Tibial artery (tissue), 4 donors: ENCODE data around the gene WIPF3.
A peak's percentile ranks its signal among the peaks of the same experiment; 100 is the strongest.

Source experiments
- DNase-seq, 2 donors: peaks; one replicate each; pipeline ENCODE4 v3.0.0-alpha.2; 2019
- H3K27ac ChIP-seq, 2 donors: fragments of 200-600 bp; sonication (generic) in 1 of 2; 1 replicate in 1 of 2; 2 replicates in 1 of 2; pipeline ENCODE4 v1.5.1; 2018 to 2019; ENCODE audit warnings: mild to moderate bottlenecking in 1 of 2
- H3K27me3 ChIP-seq, 2 donors: fragments of 200-600 bp; sonication (generic) in 1 of 2; one replicate each; pipeline versions ENCODE4 v1.5.1 to v1.6.0; 2016 to 2019
- H3K36me3 ChIP-seq, 3 donors: fragments of 200-600 bp; sonication (generic) in 2 of 3; one replicate each; pipeline ENCODE4 v1.5.1; 2016 to 2019; ENCODE audit warnings: mild to moderate bottlenecking in 2 of 3
- H3K4me1 ChIP-seq, 4 donors: fragments of 200-600 bp; sonication (generic) in 2 of 4; 1 replicate in 3 of 4; 2 replicates in 1 of 4; pipeline ENCODE4 v1.5.1; 2016 to 2019
- H3K4me3 ChIP-seq, 2 donors: fragments of 200-600 bp; sonication (generic) in 1 of 2; 1 replicate in 1 of 2; 2 replicates in 1 of 2; pipeline ENCODE4 v1.5.1; 2018 to 2019; ENCODE audit warnings: mild to moderate bottlenecking in 2 of 2
- H3K9me3 ChIP-seq, 3 donors: fragments of 200-600 bp; sonication (generic) in 1 of 3; one replicate each; pipeline ENCODE4 v1.5.1; 2016 to 2019
- intact Hi-C: fragments of 100-400 bp; cut with DNase I; formaldehyde crosslinking; loops from one replicate; pipeline ENCODE4 v1.15.0; 2023; ENCODE audit warnings: low total_unique reads
- TF ChIP-seq, protein P1 (sequence below), 2 experiments: fragments of 200-600 bp in 1 of 2; fragments of 450-650 bp in 1 of 2; IDR thresholded peaks; one replicate each; pipeline ENCODE4 v1.5.1; 2017 to 2019; ENCODE audit warnings: antibody characterized with exemption in 2 of 2, mild to moderate bottlenecking in 1 of 2, moderate library complexity in 1 of 2

WIPF3 gene

DNA sequence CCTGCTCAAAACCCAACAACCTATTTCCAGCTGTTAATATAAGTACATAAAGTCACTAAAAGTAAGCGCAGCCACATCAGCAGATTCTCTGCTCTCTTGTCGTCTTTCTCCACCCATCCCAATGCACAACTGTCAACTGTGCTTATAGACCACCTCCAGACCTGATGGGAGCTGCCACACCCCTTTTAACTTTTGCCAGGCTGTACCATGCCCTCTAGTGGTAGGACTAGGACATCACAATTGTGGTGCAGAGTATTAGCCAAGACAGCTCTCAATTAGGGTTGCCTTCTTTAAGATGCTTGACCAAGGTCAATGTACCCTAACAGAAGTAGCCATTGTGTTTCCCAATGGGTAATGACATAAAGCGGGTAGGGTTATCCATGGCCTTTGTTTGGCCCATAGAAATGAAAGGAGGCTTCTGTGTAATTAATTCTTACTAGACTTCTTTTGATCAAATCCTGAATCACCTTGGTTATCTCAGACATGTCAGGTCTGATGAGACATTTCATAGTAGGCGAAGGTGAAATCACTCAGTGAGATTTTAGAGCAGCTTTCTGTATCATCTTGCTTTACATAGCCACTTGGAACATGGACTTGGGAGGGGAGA is 115.2 kb downstream of the WIPF3 start:
- DNase-seq = no peak
- H3K27me3 ChIP-seq = no peaks in the 10 kb centered on the region
- intact Hi-C loops = loop anchor here (5.0 kb wide), 3 partner anchors 44 to 289 kb away; no protein-coding TSS in a partner anchor

DNA sequence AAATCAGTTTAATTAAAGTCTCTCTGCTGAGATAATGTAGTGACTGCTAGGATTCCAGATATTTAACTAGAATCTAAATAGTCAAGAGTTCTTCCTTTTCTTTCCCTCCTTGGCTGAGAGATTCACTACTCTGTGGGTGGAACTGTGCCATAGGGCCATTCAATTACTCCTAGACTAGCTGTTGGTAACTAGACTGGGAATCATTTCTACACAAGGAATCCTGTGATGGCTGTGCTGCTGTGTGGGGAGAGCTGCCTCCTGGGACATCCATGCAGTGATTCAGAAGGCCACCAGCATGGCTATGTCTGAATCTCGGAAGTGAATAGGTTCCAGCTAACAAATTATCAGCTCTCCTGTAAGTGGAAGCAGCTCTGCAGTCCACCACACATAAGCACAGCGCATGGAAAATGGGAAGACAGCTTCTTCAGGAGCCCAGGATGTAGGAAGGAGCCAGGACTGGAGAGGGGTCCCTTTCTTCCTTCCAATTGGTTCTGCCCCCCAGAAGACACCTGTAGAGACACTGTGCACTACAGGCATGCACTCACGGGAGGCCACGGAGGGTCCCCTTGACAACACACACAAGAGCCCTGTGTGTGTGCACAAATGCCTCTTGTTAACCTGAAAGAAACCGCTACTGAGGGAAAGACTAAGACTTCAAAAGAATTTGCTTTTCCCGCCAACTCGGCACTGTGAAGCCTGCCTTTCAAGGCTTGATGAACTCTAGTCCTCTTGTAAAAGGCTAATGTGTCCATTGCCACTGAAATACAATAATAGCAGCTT is 116.8 kb downstream of the WIPF3 start:
- Histone ChIP-seq H3K4me1 (no peaks in the 10 kb centered on the region), H3K27me3 (no peaks in the 10 kb centered on the region), H3K36me3 (peaks cover 16 to 48% (median 33%) of the 10 kb centered on the region in 3 donors), H3K4me3 (no peak overlapping the region), H3K27ac (no peak overlapping the region), H3K9me3 (no peaks in the 10 kb centered on the region)
- TF ChIP-seq, protein P1, sequence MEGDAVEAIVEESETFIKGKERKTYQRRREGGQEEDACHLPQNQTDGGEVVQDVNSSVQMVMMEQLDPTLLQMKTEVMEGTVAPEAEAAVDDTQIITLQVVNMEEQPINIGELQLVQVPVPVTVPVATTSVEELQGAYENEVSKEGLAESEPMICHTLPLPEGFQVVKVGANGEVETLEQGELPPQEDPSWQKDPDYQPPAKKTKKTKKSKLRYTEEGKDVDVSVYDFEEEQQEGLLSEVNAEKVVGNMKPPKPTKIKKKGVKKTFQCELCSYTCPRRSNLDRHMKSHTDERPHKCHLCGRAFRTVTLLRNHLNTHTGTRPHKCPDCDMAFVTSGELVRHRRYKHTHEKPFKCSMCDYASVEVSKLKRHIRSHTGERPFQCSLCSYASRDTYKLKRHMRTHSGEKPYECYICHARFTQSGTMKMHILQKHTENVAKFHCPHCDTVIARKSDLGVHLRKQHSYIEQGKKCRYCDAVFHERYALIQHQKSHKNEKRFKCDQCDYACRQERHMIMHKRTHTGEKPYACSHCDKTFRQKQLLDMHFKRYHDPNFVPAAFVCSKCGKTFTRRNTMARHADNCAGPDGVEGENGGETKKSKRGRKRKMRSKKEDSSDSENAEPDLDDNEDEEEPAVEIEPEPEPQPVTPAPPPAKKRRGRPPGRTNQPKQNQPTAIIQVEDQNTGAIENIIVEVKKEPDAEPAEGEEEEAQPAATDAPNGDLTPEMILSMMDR (IDR thresholded peaks at IDR 0.05) = no peak
- intact Hi-C loops = loop anchor here (5.0 kb wide), 3 partner anchors 46 to 291 kb away; no protein-coding TSS in a partner anchor
- DNase-seq = no peak

More for the DNA sequence above, 115.2 kb downstream of the WIPF3 start:
- Histone ChIP-seq H3K27ac (no peak overlapping the region), H3K9me3 (no peaks in the 10 kb centered on the region), H3K36me3 (peaks cover 16 to 43% (median 33%) of the 10 kb centered on the region in 3 donors), H3K4me1 (peaks cover 0 to 1% (median under 1%) of the 10 kb centered on the region in 4 donors), H3K4me3 (no peak overlapping the region)
- TF ChIP-seq, protein P1 (IDR thresholded peaks at IDR 0.05) = peak; percentile 83 to 86

DNA sequence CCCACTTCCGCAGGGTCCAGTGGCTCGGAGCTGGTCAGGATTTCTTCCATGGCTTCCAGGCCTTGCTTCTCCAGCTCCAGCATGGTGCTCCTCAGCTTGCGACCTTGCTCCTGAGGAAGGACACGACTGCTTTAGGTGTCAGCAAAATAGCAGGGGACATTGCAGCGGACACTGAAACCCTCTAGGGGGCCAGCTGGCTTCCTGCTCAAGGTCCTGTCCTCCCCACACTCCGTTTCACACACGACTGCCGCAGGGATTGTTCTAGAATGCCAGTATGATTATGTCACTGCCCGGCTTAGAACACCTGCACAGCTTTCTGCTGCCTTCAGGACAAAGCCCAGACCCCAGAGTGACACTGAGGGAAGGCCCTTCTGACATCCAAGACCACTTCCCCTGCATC is 117.7 kb downstream of the WIPF3 start:
- H3K36me3 ChIP-seq = peaks cover 16 to 48% (median 33%) of the 10 kb centered on the region in 3 donors
- H3K4me1 ChIP-seq = no peaks in the 10 kb centered on the region
- TF ChIP-seq, protein P1 (IDR thresholded peaks at IDR 0.05) = no peak
- intact Hi-C loops = loop anchor here (5.0 kb wide), 3 partner anchors 47 to 292 kb away; no protein-coding TSS in a partner anchor
- H3K4me3 ChIP-seq = no peak overlapping the region
- H3K27ac ChIP-seq = no peak overlapping the region
- no peaks in the 10 kb centered on the region for H3K27me3 ChIP-seq
- H3K9me3 ChIP-seq = no peaks in the 10 kb centered on the region
- no peak for DNase-seq

DNA sequence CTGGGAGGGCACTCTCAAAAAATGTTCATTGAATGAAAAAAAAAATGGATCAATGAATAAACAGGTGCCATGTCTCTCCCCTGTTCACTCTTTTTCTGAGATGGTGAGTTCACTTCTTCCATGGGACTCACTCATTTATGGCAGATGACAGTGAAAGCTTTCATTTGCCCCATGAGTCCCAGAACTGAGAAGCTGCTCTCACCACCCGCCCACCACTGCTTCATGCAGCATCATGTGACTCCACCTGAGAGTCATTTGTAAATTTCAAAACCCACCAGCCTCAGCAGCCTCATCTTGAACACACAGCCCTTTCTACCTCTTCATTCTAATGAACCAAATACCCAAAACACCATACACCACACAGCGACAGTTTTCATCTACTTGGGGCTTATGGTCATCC is 118.4 kb downstream of the WIPF3 start:
- no peaks in the 10 kb centered on the region for H3K9me3 ChIP-seq
- no peak overlapping the region for H3K27ac ChIP-seq
- no peak overlapping the region for H3K4me3 ChIP-seq
- no peaks in the 10 kb centered on the region for H3K4me1 ChIP-seq
- no peak for DNase-seq
- intact Hi-C loops = loop anchor here (5.0 kb wide), 3 partner anchors 47 to 292 kb away; no protein-coding TSS in a partner anchor
- H3K27me3 ChIP-seq = no peaks in the 10 kb centered on the region
- TF ChIP-seq, protein P1 (IDR thresholded peaks at IDR 0.05) = no peak
- peaks cover 16 to 48% (median 33%) of the 10 kb centered on the region in 3 donors for H3K36me3 ChIP-seq

DNA sequence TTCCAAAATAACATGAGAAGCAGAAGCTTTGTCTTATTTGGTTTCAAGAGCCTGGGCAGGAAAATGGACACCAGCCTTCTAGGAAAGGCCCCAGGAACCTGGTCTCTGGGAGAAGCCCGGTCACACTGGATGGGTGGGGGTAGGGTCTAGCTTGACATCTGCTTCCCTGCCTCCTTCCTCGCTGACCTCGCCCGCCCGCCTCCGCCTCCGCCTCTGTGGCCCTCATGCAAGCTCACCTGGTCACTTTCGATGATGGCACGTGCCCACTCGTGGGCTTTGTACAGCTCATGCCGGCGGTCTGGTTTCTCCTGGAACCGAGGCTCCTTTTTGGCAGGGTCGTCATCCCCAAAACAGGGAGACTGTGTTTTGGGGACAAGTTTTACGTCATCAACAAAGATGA is 119.9 kb downstream of the WIPF3 start:
- Histone ChIP-seq H3K4me3 (no peak overlapping the region), H3K36me3 (peaks cover 23 to 57% (median 33%) of the 10 kb centered on the region in 3 donors), H3K27me3 (no peaks in the 10 kb centered on the region), H3K4me1 (no peaks in the 10 kb centered on the region), H3K27ac (no peak overlapping the region), H3K9me3 (no peaks in the 10 kb centered on the region)
- DNase-seq = no peak
- intact Hi-C loops = no loop called here
- TF ChIP-seq, protein P1 (IDR thresholded peaks at IDR 0.05) = no peak
